HG02571 (cell line): Measurements from ENCODE around the gene ADIRF.
"Not testable (repeated sequence)": the region's sequence is repeated elsewhere in the genome, so short reads cannot be mapped to it uniquely, and the experiment has no call there.

Source experiments
- ATAC-seq: cut with Tn5 transposase; IDR thresholded peaks from one replicate; pipeline ENCODE4 v1.9.1; 2021; ENCODE audit warnings: mild to moderate bottlenecking, moderate library complexity; ENCODE audit not compliant: unreplicated experiment

The ADIRF gene

GRCh38 chr10:87019504-87019903 is 51.2 kb downstream of the ADIRF start:
- ATAC-seq = not testable (repeated sequence)

- ATAC-seq = not testable (repeated sequence)
These were observed 51.8 kb downstream of the ADIRF start, which contains the start of gene FAM25A for GRCh38 chr10:87020056-87020455. TSS of gene FAM25A (plus strand) at chr10:87020294. CDS start at chr10:87020325, 31 bp downstream.
